Measurements from ENCODE around the gene TVP23C.

The TVP23C gene

DNA sequence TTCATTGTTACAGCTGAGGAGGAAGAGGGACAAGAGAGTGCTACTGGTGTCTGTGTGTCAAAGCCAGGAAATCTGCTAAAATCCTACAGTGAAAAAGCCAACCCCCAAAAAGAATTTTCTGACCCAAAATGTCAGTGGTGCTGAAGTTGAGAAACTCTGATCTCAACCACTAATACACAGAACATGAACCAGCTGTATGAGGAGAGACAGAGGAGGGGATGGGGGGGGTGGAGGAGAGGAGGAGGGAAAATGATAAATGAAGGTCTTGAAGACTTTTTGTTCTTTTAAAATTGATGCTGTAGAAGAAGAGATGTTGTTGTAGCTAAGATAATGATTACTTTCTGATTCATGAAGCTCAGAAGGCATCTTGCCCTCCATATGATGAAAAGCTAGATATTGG, 68.5 kb downstream of the TVP23C start:
- no peak for DNase-seq

DNA sequence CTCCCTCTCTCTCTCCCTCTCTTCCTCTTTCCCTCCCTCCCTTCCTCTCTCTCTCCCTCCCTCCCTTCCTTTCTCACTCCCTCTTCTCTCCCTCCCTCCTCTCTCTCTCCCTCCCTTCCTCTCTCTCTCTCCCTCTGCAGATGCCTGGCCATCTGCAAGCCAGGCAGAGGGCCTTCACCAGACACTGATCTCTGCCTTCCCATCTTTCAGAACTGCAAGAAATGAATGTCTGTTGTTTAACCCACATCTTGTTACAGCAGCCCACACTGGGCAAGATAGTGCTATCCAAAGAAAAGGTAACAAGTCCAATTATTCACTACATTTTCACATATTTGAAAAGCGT, 69.6 kb downstream of the TVP23C start:
- DNase-seq: no peak

DNA sequence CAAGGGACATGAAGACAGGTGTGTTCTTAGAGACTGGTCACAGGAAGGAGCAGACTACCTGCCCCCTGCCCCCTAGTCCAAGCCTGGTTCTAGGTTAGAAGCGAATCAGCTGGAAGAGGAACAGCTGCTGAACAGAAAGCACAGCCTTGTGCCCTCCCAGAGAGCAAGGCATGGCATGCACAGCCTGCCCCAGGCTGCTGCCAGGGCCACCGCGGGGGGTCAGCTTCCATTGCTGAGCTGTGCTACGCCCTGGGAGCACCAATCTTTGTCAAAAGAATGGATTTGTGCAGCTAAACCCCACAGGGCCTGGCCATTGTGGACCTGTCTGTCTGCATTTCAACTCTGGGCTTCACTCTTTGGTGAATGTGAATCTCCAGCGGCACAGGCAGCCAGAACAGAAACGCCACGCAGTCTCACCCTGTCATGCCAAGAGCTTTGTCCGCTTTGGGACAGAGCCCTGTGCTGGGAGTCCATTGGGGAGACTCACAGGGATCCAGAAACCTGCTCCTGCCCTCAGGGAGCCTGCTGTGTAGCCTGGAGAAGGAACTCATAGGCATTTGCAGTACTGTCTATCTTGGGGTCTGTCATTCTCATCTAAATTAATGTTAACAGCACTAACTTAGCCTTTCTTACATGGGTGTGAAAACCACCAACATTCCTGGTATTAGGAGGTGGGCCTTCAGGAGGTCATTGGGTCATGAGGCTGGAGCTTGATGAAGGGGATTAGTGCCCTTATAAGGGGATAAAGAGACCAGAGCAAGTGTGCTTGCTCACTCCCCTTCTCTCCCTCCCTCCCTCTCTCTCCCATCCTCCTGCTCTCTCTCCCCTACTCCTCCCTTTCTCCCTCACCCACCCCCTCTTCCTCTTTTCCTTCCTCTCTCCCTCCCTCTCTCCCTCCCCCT, 70.2 kb downstream of the TVP23C start:
- no peak for DNase-seq

DNA sequence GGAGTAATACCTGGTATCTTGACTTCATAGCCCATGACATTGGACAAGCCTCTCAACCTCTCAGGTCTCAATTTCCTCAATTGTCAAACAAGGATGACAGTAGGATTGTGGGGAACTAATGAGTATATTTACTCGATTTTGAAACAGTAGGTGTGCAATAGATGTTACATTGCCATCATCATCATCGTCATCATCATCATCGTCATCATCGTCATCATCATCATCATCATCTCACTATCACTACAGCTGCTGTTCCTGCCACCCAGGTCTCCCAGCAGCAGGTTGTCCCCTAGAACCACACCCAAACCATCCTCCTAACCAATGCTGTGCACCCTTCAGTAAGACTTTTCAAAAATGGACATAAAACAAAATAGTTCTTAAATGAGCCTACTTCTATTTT, 71.1 kb downstream of the TVP23C start:
- no peak for DNase-seq

DNA sequence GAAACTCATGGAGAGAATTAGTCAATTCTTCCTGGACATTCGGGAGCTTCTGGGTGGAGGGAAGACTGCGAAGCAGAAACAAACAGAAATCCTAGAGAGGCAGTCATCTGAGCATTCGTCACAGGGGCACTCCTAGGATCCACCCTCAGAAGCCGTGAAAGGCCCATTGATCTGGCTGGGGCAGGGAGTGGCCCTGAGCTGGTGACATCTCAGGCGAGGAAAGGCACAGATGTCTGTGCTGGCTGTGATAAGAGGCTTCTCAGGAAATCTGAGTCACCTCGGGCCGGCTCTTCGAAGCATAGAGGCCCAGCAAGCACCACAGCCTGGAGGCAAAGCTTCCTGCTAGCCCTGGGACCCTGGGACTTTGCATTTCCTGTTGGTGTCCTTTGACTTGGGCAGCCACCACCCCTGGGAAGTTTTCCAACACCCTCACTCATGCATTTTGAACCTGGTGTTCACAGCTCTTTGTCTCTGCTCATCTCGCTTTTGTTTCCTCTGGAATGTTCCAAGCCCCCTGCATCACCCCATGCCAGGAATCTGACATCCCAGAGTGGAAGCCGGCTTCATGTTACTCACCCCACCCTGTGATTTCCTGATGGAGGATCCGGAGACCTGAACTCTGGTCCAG, 72.5 kb downstream of the TVP23C start:
- no peak for DNase-seq

DNA sequence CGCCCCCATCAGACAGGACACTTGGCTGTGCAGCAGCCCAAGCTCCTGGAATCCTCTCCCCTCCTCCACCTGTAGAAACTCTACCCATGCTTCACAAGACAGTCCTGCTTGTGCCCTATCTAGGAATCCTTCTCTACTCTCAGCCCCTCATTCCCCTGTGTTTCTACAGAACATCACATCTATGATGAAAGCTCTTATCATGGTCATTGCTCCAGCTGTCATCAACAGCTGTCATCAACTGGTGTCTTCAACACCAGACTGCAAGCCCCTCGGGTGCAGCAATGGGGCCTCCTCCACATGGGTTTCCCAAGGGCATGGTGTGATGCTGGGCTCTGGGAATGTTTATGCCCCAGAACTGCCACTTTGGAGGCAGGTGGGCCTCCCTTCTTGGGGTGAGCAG, 74.7 kb downstream of the TVP23C start:
- no peak for DNase-seq

DNA sequence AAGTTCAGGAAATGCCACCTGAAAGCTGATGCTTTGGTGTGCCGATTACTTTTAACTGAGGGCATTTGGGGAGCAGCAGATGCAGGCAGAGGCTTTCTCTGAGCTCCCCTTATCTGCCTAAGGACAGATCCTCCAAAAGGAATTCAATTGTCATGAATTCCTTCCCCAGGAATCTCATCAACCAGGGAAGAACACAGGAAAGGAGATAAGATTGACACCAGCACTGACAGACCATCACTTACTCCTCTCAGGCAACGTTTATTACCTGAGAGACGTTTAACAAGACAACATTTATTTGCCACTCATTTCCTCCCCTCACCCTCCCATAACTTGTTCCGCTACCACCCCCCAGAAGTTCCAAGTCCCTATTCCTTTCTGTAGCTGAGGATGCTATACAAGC, 78.2 kb downstream of the TVP23C start:
- no peak for DNase-seq

DNA sequence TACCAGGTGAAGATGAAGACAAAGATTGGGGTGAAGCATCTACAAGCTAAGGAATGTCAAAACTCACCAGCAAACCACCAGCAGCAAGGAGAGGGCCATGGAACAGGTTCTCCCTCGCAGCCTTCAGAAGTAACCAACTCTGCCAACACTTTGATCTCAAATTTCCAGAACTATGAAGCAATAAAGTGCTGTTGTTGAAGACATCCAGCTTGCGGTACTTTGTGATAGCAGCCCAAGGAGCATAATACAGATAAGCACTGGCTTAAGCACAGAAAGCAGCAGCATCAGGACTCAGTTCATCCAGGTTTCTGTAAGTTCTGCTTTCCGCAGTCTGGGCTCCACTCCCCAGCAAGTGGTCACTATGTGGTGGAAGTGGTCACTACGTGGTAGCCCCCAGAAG, 79.9 kb downstream of the TVP23C start:
- DNase-seq: no peak

DNA sequence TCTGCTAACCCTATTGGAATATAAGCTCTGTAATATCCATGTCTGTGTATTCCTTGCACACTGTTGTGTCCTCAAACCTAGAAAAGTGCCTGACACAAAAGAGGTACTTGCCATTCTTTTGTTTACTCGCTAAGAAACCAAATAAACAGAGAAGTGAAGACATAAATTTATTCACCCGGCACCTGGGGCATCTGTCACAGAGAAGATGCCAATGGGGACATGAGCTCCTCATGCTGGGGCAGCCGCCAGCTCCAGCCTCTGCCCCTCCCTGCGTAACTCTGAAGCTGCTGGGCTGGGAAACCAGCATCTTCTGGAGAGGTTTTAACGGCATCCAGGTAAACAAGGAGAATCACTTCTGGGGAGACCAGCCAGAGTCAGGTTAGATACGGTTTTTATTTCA, 80.8 kb downstream of the TVP23C start:
- DNase-seq: no peak

DNA sequence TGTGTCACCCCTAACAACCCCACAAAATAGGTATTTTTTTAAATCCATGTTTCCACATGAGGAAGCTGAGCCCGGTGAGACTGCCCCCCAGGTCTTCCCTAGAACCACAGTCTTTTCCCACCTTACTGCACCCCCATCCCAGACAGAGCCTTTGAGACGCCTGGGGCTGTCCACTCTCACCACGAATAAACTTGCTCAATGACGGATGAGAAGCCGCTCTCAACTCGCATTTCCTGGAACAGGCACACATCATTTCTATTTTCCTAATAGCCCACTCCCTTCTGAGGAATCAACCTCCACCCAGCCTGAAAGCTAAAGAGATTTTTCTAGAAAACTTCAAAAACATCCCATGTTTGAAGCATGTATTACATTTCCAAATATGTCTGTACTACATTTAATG, 81.8 kb downstream of the TVP23C start:
- no peak for DNase-seq

DNA sequence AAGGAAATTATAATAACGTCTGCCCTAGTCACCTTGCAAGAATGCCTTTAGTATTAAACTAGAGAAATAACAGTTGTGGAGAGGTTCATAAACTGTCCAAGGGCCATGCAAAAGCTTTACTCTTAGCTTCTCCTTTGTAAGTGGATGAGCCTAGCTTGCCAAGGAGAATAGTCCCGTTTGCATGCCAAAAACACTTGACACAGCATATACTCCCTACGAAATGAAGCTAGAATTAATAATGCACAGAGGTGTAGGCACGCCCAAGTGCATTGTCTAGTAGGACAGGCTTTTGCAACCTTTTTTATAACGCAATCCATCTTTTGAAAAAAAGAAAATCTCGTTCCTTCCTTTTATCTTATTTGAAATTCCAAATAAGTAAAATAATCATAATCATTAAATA, 83.1 kb downstream of the TVP23C start:
- DNase-seq: no peak

DNA sequence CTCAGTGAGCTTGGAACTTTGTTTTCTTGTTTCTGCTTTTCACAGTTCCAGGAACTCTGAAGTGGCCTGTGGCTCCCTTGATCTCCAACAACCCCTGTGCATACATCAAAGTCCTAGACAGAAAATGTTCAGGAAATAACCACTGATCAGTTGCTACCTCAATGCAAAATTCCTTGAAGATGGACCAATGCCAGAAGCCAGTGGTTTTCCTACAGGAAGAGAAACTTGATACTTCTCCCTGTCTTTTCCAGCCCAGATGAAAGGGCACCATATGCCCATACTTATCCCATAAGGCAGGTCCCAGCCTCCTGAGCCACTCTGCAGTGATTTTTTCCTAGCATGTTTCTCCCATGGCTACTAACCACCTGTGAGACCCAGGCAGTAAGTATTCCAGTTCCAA, 83.6 kb downstream of the TVP23C start:
- no peak for DNase-seq

DNA sequence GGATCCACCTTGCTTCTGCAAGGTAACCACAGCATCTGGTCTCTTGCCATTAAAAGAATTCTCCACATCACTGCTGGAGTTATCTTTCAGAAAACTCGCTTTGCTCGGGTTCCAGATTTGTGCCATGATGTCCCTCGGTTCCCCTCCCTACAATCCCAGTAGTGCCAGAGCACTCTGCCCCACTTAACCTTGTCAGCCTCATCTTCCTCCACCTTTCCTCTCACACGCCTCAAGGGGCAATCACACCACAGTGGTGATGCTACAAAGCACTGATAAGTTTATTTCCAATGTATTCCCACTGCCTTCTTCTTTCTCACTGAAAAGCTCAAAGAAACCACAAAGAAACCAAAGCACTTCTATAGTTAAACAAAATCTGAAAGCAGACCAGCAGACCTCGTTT, 84.4 kb downstream of the TVP23C start:
- no peak for DNase-seq

DNA sequence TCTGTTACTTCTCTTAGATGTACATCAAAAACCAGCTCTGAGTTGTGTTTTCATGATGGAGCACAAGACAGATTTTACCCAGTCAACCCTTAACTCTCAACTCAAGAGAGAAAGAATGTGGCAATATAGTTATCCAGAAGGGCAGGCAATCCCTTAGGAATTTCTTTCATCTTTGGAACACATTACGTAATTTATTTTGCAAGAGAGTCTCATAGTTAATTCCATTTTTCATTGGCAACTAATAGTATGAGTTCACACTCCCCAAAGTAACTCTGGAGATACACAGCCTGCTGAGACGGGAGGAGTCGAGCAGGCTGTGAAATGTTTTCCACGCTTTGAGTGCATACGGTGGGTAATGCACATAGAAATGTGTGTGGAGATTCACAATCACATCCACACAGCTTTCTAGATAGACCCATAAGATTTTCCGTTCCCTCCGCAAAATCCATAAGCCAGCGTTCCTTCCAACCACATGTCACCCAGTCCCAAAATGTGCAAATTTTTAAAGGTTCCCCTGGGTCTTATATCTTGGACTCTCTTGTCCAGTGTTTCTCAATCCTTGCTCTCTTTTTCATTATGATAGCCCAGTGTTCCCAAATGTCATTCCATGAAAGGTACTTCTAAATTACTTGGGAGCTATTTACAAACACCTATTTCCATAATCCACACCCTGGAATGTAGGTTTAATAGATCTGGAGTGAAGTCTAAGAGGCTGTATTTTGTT, 87.5 kb downstream of the TVP23C start:
- no peak for DNase-seq

DNA sequence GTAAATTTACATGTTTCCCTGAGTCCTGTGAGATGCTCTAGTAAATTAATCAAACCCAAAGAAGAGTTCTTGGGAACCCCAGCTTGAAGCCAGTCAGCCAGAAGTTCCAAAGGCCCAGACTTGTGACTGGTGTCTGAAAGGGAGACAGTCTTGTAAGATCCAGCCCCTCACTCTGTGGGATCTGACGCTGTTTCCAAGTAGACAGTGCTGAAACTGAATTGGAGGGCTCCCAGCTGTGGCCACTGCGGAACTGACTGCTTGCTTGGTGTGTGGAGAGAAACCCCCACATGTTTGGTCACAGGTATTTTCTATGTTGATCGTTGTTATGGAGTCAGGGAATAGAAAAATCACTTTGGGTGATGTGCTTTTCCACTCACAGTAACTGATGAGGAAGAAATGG, 90.4 kb downstream of the TVP23C start:
- no peak for DNase-seq

DNA sequence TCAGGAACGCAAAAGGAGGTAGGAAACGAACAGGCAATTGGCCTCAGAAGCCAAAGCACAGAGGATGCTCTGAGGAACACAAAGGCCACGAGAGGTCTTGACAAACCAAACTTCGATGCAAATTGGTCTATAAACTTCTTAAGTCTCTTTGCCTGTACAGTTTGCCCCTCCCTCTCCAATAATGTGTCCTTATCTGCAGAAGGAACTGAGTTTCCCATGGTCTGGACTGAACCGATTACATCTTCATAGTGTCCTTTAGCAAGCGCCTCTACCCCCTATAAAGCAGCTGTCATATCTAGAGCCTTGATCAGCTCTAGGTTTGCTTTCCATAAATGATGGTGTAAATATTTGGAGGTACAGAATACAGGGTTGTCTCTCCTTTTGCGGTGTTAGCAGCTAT, 92.7 kb downstream of the TVP23C start:
- DNase-seq: no peak

DNA sequence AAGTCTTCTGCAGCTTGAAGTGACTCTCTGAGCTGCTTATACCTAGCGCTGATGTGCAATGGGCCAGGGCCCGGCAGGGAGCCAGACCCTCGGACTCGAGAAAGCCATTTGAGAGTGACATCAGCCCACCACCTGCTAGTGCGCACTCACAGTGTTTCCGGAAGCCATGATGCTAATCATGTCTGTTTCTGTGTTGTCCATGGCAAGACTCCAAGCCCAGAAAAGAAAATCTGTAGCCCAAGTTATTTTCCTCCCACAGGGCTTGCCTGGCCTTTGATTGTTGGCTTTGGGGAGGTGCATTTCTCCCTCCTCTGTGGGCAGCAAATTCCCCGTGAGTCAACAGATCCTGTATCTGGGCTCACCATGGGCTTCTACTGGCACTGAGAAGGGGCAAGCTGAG, 94.0 kb downstream of the TVP23C start:
- no peak for DNase-seq

DNA sequence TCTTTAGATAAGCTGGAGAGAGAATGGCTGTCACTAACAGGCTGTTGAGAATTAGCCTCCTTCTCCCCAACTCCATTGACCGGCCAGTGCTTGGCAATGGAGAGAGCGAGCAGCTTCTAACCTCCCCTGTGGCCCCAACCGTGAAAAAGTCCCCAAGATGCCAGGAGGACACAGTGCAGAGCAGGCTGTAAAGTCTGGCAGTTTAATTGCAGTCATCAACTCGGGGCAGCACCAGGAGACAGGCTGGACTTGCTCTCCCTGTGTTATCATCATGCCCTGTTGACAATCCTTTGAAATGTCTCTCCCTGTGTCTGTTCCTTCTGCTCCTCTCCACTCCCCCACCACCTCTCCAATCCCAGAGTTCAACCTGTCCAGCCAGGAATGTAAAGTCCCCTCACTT, 95.2 kb downstream of the TVP23C start:
- no peak for DNase-seq

DNA sequence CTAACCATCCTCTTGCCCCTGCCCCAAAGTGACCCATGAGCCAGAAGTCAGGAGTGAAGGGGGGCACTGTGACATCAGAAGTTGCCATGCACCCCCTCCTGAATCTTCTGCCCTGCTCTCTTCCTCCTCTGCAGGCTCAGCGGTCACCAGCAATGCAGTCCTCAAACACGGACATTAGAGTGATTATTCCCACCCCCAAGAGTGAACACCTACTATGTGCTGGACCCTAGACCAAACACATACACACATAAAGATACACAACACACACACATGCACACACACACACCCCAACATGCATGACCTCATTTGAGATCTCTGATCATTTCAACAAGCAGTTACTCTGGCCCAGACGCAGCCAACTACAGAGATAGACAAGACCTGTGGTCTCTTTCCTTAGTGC, 95.7 kb downstream of the TVP23C start, which contains the start of gene CDRT4:
TSS of gene CDRT4 (minus strand) at position 30 of the 400 bp plus-strand sequence. CDS start 27,383 bp downstream, outside the sequence.
- no peak for DNase-seq

DNA sequence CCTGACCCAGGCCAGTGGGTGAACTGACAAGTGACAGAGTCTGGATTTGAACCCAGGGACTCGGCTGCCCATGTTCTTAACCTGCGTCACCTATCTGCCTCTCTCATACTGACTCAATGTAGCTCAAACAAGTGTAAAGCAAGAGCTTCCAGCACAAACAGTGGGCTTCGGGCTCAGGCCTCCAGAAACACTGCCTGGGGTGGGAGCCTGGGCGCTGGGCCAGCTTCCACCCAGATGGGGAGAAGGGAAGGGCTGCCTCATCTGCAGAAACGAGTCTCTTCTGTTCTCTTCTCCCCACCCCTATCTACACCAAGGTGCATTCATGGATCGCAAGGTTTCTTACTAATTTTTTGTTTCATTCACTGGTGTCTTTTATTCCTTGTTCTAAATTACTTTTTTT, 97.2 kb downstream of the TVP23C start:
- DNase-seq: no peak

DNA sequence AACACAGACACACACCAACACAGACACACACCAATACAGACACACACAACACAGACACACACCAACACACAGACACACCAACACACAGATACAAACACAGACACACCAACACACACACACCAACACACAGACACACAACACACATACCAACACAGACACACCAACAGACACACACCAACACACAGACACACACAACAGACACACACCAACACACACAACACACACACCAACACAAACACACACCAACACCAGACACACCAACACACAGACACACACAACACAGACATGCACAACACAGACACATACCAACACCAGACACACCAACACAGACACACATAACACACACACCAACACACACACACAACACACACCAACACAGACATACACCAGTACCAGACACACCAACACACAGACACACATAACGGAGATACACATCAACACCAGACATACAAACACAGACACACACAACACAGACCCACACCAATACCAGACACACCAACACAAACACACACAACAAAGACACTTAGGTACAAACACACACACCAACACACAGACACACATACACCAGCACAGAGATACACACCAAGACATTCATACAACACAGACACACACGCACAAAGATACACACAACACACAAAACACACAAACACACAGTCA, 98.1 kb downstream of the TVP23C start:
- DNase-seq: no peak

DNA sequence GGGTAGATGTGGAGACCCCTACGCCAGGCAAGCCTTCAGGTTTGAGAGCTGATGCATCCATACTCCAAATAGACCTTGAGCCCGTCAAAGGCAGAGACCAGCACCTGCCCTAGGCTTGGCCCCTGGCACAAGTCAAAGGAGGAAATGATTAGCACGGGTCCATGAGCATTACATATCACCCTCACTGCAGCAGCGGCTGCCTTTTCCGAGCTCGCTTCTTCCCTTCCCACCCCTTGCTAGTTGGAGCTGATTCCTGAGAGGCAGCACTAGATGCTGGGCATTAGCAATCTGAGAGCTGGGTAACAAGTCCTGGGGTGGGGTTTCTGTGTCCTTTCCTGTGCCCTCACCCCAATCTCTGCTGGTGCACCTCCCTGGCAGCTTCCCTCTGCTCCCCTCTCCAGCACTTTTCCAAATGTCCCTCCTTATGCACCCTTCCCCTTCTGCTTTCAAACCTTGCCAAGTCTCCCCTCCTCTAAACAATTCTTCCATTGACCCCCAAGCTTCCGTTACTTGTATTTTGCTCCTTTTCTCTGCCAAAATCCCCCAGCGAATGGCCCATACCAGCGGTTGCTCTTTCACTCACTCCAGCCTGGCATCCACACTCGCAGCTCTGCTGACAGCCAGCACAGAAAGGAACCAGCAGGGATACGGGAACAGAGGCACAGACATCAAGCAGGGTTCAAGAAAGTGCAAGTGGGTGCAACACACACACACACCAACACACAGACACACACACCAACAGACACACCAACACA, 98.9 kb downstream of the TVP23C start:
- DNase-seq: no peak

Data from T-helper 1 cell (primary cell).